SK-N-SH treated with all-trans-retinoic acid at 6 μM for 48 hours (cell line): ENCODE results near the gene PPT1.

Experiments
- ATAC-seq: fragments of 200-7000 bp; cut with Tn5 transposase; 3 replicates; pipeline ENCODE4 v1.9.1; 2020; ENCODE audit warnings: mild to moderate bottlenecking, moderate library complexity
- ARNTL ChIP-seq: fragments of 450-650 bp; formaldehyde crosslinking; IDR thresholded peaks from 2 replicates; pipeline ENCODE4 v1.5.0; 2020; ENCODE audit warnings: low read depth, mild to moderate bottlenecking, moderate library complexity, borderline replicate concordance
- BACH2 ChIP-seq: fragments of 250-450 bp; sonication (Bioruptor Pico); IDR thresholded peaks from 2 replicates; pipeline ENCODE4 v1.9.0; 2021; ENCODE audit warnings: mild to moderate bottlenecking, borderline replicate concordance
- ESRRG ChIP-seq: fragments of 250-450 bp; sonication (Bioruptor Pico); IDR thresholded peaks from 2 replicates; pipeline ENCODE4 v1.6.1; 2021; ENCODE audit warnings: mild to moderate bottlenecking
- GLIS3 ChIP-seq: fragments of 250-450 bp; sonication (Bioruptor Pico); IDR thresholded peaks from 2 replicates; pipeline ENCODE4 v1.5.0; 2020; ENCODE audit warnings: mild to moderate bottlenecking, moderate library complexity
- ISL1 ChIP-seq: fragments of 250-450 bp; sonication (Bioruptor Pico); IDR thresholded peaks from 2 replicates; pipeline ENCODE4 v2.1.2; 2022; ENCODE audit warnings: mild to moderate bottlenecking, moderate library complexity
- OSR1 ChIP-seq: fragments of 250-450 bp; sonication (Bioruptor Pico); IDR thresholded peaks from 2 replicates; pipeline ENCODE4 v1.8.0; 2022; ENCODE audit warnings: moderate library complexity, mild to moderate bottlenecking, inconsistent platforms
- RARB ChIP-seq: fragments of 250-450 bp; sonication (Bioruptor Pico); IDR thresholded peaks from 2 replicates; pipeline ENCODE4 v1.8.0; 2021; ENCODE audit warnings: mild to moderate bottlenecking, moderate library complexity
- SNAI2 ChIP-seq: fragments of 250-450 bp; sonication (Bioruptor Pico); IDR thresholded peaks from 2 replicates; pipeline ENCODE4 v1.5.0; 2020; ENCODE audit warnings: mild to moderate bottlenecking, moderate library complexity
- TCF4 ChIP-seq: fragments of 250-450 bp; sonication (Bioruptor Pico); IDR thresholded peaks from 2 replicates; pipeline ENCODE4 v1.8.0; 2021; ENCODE audit warnings: mild to moderate bottlenecking, moderate library complexity, borderline replicate concordance
- TOX ChIP-seq: fragments of 250-450 bp; sonication (Bioruptor Pico); IDR thresholded peaks from 2 replicates; pipeline ENCODE4 v1.8.0; 2021; ENCODE audit warnings: mild to moderate bottlenecking, moderate library complexity, borderline replicate concordance
- ZC3H10 ChIP-seq: fragments of 250-450 bp; sonication (Bioruptor Pico); IDR thresholded peaks from 2 replicates; pipeline ENCODE4 v1.5.1; 2021; ENCODE audit warnings: mild to moderate bottlenecking, moderate library complexity
- ZFP3 ChIP-seq: fragments of 250-450 bp; sonication (Bioruptor Pico); IDR thresholded peaks from 2 replicates; pipeline ENCODE4 v1.5.0; 2020; ENCODE audit warnings: mild to moderate bottlenecking, moderate library complexity
- ZFP30 ChIP-seq: fragments of 450-650 bp; formaldehyde crosslinking; IDR thresholded peaks from 2 replicates; pipeline ENCODE4 v1.5.0; 2022; ENCODE audit warnings: mild to moderate bottlenecking, moderate library complexity
- ZNF565 ChIP-seq: fragments of 450-650 bp; formaldehyde crosslinking; conservative IDR thresholded peaks from 2 replicates; pipeline ENCODE4 v1.5.0; 2020; ENCODE audit warnings: low read depth, mild to moderate bottlenecking, moderate library complexity
- ZNF70 ChIP-seq: fragments of 450-650 bp; formaldehyde crosslinking; IDR thresholded peaks from 2 replicates; pipeline ENCODE4 v1.5.0; 2020; ENCODE audit warnings: mild to moderate bottlenecking, moderate library complexity
- ZNF8 ChIP-seq: fragments of 450-650 bp; formaldehyde crosslinking; IDR thresholded peaks from 2 replicates; pipeline ENCODE4 v1.5.0; 2020; ENCODE audit warnings: mild to moderate bottlenecking, moderate library complexity
- TF ChIP-seq, protein P1 (sequence below): fragments of 250-450 bp; sonication (Bioruptor Pico); IDR thresholded peaks from 2 replicates; pipeline ENCODE4 v1.5.1; 2020; ENCODE audit warnings: low read depth, mild to moderate bottlenecking, moderate library complexity
- TF ChIP-seq, protein P2 (sequence below): fragments of 250-450 bp; sonication (Bioruptor Pico); IDR thresholded peaks from 2 replicates; pipeline ENCODE4 v1.8.0; 2021; ENCODE audit warnings: low read depth, mild to moderate bottlenecking, moderate library complexity, borderline replicate concordance
- TF ChIP-seq, protein P3 (sequence below): fragments of 250-450 bp; sonication (Bioruptor Pico); IDR thresholded peaks from 2 replicates; pipeline ENCODE4 v1.5.1; 2021; ENCODE audit warnings: mild to moderate bottlenecking, moderate library complexity
- TF ChIP-seq, protein P4 (sequence below): fragments of 250-450 bp; sonication (Bioruptor Pico); IDR thresholded peaks from 2 replicates; pipeline ENCODE4 v1.8.0; 2020; ENCODE audit warnings: mild to moderate bottlenecking, moderate library complexity, borderline replicate concordance
- TF ChIP-seq, protein P5 (sequence below): fragments of 250-450 bp; sonication (Bioruptor Pico); IDR thresholded peaks from 2 replicates; pipeline ENCODE4 v1.5.0; 2020; ENCODE audit warnings: mild to moderate bottlenecking, moderate library complexity

PPT1 gene

DNA sequence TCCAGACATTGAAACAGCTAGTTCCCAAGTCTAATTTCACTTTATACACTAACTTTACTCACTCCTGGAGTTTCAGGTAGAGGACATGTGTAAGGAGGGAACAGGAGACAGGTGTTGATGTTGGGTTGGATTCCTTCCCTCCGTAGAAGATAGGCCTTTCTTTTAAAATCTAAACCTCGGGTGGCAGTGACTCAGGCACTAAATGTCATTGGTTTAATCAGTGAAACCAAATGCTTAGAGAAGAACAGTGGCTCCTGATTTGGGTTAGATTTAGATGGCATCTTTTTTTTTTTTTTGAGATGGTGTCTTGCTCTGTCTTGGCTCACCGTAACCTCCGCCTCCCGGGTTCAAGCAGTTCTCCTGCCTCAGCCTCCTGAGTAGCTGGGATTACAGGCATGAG lies 49.3 kb downstream of the PPT1 start (continued):
- TF ChIP-seq, protein P1, sequence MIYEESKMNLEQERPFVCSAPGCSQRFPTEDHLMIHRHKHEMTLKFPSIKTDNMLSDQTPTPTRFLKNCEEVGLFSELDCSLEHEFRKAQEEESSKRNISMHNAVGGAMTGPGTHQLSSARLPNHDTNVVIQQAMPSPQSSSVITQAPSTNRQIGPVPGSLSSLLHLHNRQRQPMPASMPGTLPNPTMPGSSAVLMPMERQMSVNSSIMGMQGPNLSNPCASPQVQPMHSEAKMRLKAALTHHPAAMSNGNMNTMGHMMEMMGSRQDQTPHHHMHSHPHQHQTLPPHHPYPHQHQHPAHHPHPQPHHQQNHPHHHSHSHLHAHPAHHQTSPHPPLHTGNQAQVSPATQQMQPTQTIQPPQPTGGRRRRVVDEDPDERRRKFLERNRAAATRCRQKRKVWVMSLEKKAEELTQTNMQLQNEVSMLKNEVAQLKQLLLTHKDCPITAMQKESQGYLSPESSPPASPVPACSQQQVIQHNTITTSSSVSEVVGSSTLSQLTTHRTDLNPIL (CRISPR knock-in tag) = no peak
- TF ChIP-seq ESRRG (CRISPR knock-in tag) = no peak
- TF ChIP-seq TCF4 (CRISPR knock-in tag) = no peak
- TF ChIP-seq OSR1 (CRISPR knock-in tag) = no peak
- TF ChIP-seq RARB (CRISPR knock-in tag) = no peak
- TF ChIP-seq, all 23 proteins: peak for 0

DNA sequence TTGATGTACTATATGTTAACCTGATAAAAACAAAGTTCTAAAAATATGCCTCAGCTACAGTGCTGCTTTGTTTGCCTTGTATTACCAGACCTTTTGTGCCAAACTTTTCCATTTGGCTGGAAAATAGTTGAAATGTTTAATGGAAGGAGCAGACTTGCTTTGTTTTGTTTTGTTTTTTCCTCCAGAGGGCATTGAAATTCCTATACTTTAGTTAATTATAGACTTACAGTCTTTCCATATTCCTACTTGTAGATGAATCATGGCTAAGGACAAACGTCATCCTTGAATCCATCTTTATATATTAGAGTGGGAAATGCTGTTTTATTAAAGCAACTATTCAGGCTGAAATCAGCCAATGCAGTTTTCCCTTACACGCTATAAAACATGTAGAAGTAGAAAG lies 49.8 kb downstream of the PPT1 start:
- ATAC-seq = no peak
- TF ChIP-seq ZFP30 (CRISPR knock-in tag) (no peak), ARNTL (CRISPR knock-in tag) (no peak)

DNA sequence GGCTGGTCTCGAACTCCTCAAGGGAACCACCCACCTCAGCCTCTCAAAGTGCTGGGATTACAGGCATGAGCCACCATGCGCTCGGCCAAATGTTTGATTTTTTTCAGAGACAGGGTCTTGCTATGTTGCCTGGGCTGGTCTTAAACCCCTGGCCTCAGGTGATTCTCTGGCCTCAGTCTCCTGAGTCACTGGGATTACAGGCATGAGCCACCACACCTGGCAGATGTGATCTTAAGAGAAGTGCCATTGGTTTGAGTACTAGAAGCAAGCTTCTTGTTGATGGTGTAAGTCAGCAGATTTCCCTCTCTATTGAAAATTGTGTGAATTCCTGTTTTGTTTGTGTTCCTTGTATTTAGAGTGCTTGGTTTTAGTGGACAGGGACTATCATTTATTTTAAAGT lies 51.3 kb downstream of the PPT1 start:
- TF ChIP-seq ISL1 (CRISPR knock-in tag) (no peak), ZC3H10 (CRISPR knock-in tag) (no peak), ESRRG (CRISPR knock-in tag) (no peak), ZNF565 (no peak), BACH2 (CRISPR knock-in tag) (no peak), ARNTL (CRISPR knock-in tag) (no peak), ZNF70 (CRISPR knock-in tag) (no peak), ZFP3 (no peak), TCF4 (CRISPR knock-in tag) (no peak), GLIS3 (CRISPR knock-in tag) (no peak), ZNF8 (CRISPR knock-in tag) (no peak), OSR1 (CRISPR knock-in tag) (no peak), TOX (CRISPR knock-in tag) (no peak), SNAI2 (CRISPR knock-in tag) (no peak)
- TF ChIP-seq, protein P1 (CRISPR knock-in tag) = no peak
- TF ChIP-seq, protein P2, sequence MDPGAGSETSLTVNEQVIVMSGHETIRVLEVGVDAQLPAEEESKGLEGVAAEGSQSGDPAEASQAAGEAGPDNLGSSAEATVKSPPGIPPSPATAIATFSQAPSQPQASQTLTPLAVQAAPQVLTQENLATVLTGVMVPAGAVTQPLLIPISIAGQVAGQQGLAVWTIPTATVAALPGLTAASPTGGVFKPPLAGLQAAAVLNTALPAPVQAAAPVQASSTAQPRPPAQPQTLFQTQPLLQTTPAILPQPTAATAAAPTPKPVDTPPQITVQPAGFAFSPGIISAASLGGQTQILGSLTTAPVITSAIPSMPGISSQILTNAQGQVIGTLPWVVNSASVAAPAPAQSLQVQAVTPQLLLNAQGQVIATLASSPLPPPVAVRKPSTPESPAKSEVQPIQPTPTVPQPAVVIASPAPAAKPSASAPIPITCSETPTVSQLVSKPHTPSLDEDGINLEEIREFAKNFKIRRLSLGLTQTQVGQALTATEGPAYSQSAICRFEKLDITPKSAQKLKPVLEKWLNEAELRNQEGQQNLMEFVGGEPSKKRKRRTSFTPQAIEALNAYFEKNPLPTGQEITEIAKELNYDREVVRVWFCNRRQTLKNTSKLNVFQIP (CRISPR knock-in tag) = no peak
- TF ChIP-seq, protein P3, sequence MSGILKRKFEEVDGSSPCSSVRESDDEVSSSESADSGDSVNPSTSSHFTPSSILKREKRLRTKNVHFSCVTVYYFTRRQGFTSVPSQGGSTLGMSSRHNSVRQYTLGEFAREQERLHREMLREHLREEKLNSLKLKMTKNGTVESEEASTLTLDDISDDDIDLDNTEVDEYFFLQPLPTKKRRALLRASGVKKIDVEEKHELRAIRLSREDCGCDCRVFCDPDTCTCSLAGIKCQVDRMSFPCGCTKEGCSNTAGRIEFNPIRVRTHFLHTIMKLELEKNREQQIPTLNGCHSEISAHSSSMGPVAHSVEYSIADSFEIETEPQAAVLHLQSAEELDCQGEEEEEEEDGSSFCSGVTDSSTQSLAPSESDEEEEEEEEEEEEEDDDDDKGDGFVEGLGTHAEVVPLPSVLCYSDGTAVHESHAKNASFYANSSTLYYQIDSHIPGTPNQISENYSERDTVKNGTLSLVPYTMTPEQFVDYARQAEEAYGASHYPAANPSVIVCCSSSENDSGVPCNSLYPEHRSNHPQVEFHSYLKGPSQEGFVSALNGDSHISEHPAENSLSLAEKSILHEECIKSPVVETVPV (CRISPR knock-in tag) = no peak
- TF ChIP-seq, protein P4, sequence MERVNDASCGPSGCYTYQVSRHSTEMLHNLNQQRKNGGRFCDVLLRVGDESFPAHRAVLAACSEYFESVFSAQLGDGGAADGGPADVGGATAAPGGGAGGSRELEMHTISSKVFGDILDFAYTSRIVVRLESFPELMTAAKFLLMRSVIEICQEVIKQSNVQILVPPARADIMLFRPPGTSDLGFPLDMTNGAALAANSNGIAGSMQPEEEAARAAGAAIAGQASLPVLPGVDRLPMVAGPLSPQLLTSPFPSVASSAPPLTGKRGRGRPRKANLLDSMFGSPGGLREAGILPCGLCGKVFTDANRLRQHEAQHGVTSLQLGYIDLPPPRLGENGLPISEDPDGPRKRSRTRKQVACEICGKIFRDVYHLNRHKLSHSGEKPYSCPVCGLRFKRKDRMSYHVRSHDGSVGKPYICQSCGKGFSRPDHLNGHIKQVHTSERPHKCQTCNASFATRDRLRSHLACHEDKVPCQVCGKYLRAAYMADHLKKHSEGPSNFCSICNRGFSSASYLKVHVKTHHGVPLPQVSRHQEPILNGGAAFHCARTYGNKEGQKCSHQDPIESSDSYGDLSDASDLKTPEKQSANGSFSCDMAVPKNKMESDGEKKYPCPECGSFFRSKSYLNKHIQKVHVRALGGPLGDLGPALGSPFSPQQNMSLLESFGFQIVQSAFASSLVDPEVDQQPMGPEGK = no peak
- TF ChIP-seq, protein P5, sequence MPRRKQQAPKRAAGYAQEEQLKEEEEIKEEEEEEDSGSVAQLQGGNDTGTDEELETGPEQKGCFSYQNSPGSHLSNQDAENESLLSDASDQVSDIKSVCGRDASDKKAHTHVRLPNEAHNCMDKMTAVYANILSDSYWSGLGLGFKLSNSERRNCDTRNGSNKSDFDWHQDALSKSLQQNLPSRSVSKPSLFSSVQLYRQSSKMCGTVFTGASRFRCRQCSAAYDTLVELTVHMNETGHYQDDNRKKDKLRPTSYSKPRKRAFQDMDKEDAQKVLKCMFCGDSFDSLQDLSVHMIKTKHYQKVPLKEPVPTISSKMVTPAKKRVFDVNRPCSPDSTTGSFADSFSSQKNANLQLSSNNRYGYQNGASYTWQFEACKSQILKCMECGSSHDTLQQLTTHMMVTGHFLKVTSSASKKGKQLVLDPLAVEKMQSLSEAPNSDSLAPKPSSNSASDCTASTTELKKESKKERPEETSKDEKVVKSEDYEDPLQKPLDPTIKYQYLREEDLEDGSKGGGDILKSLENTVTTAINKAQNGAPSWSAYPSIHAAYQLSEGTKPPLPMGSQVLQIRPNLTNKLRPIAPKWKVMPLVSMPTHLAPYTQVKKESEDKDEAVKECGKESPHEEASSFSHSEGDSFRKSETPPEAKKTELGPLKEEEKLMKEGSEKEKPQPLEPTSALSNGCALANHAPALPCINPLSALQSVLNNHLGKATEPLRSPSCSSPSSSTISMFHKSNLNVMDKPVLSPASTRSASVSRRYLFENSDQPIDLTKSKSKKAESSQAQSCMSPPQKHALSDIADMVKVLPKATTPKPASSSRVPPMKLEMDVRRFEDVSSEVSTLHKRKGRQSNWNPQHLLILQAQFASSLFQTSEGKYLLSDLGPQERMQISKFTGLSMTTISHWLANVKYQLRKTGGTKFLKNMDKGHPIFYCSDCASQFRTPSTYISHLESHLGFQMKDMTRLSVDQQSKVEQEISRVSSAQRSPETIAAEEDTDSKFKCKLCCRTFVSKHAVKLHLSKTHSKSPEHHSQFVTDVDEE = no peak
- ATAC-seq = no peak
